NCI-H187 (cell line): ENCODE measurements around the gene TMEM185B.
A peak's percentile ranks its signal among the peaks of the same experiment; 100 is the strongest.
"Not testable (repeated sequence)": the region's sequence is repeated elsewhere in the genome, so short reads cannot be mapped to it uniquely, and the experiment has no call there.

Experiments
- DNase-seq, 2 experiments: peaks; one replicate each; lab custom pipeline; 2025; lab: John Stamatoyannopoulos, UW

Gene TMEM185B

DNA sequence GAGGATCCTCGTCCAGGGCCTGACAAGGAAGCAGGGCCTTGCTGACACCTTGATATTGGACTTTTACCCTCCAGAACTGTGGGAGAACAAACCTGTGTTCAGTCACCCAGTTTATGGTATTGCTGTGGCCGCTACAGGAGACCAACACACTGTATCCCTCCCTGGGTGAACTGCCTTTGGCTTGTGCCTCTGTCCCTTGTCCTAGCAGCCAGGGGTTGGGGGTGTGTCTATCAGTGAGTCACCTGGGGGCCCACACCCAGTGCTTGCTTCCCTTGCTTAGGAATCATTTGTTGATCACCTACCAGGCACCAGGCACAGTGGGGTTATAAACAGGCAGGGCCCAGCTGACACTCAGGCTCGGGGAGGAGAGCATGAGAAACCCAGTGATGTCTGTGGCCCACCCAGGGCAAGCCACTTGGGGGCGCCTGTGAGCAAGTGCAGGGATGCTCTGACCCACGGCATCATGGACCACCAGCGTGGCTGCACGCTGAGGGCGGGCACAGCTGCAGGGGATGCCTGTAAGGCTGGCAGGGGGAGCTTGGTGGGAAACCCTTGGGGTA, 17.1 kb downstream of the TMEM185B start:
- DNase-seq = no peak

DNA sequence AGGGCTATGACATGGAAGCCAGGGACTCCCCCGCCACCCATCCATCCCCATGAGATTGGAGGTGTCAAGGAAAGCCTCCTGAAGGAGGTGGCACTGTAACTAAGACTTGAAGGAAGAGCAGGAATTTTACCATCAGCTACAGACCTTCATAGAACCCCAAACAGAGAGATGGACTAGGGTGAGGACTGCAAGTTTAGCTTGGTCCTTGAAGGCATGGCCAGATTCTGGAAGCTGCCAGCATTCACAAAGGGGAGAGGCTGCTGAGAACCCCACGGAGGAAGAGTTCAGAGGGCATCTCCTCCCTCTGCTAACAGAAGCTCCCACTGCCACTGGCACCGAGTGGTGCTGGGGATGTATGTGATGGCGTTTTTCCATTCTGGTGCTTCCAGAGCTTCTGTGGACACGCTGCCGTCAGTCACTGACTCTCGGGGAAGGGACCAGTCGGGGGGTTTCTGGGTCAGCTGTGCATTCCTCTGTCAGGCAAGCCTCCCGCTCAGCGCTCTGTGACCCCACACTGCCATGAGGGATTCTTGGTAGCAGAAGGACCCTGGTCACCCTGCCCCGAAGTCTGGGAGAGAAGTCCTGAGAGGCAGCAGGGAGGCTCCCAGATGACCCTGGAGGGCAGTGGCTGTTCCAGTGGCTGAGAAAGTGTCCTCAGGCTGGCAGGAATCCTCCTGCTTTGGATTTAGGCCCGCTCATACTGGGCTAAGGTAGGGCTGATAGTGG, 18.1 kb downstream of the TMEM185B start:
- DNase-seq = no peak

DNA sequence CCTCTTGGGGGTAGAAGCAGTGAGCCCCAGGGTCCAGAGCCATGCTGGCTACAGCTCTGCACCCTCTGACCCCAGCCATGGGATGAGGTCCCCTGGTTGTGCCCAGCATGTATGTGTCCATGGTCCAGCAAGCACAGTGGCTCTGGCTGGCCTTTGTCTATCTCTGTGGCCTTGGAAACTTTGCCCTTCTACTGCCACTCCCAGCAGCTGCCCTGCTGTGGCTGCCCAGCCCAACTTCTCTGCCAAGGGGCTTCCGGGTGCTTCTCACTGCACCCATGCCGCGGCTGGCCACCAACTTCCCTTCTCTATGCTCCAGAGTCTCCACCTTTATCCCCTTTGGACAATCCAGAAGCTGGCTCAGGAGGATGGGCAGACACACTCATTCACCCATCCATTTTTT, 18.8 kb downstream of the TMEM185B start:
- no peak for DNase-seq

DNA sequence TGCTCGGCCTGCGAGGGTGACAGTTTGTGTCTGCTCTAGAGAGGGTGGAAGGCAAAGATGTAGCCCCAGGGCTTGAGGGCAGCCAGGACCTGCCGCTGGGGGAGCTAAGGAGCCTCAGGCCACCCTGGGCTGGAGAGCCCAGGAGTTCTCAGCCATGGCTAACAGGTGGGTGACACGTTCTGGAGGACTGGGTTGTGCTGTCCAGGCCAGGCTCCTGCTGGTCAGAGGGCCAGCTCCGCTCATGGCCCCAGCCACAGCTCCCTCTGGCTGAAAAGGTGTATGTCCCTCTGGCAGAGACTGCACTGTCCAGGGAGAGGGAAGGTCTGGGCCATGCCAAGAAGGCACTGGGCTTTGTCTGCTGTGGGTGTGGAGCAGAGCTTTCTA, 19.2 kb downstream of the TMEM185B start:
- no peak for DNase-seq

DNA sequence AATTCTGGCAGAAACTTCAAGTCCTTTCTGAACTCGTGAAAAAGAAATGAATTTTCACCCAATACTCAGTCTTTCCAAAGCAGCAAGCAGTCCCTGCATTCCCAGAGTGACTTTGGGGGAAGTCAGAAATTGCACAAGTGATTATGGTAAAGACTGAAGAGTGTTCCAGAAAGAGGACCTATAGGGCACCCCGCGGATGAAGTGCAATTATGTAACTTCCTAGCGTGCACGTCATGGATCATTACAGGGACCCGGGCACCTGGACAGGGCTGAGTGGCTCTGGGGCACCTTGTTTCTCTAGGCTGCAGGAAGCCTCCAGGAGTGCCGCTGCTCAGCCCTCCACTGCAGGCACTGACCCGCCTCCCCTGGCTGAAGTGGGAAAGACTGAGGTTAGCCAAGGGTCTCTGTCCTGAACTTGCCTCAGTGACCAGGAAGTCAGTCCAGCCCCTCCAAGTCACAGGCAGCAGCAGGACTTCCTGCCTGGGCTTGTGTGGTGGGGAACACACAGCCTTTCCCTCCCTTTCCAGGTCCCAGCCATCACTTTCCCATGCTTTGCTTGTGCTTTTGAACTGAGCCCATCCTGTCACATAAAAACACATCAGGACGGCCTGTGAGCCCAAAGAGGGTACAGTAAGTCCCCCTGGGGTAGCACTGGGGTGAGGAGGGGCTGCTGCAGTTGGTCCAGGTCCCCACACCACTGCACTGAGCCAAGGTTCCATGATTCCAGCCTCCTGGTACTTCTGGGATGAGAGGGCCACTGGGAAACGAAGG, 19.8 kb downstream of the TMEM185B start:
- DNase-seq = no peak

DNA sequence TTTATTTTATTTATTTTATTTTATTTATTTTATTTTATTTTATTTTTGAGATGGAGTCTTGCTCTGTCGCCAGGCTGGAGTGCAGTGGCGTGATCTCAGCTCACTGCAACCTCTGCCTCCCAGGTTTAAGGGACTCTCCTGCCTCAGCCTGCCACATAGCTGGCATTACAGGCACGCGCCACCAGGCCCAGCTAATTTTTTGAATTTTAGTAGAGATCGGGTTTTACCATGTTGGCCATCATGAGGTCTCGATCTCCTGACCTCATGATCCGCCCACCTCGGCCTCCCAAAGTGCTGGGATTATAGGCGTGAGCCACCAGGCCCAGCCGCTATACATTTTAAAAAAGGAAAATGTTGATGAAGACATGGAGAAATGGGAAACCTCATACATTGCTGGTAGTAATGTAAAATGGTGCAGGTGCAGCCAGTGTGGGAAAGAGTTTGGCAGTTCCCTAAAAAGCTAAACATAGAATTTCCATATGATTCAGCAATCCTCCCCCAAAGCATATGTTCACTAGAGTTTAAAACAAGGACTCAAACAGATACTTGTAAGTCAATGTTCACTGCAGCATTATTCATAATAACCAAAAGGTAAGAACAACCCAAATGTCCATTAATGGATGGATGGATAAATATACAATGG, 23.3 kb downstream of the TMEM185B start:
- DNase-seq = not testable (repeated sequence)

DNA sequence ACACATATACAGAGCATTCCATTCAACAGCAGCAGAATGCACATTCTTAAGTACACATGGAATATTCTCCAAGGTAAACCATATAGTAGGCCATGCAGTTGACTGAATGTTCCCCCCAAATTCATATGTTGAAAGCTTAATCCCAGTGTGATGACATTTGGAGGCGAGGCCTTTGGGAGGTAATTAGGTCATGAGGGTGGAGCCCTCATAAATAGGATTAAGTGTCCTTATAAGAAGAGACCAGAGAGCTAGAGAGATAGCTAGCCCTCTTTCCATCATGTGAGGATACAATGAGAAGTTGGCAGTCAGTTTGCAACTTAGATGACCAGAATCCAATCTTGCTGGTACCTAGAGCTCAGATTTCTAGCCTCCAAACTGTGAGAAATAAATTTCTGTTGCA, 27.6 kb downstream of the TMEM185B start:
- DNase-seq = no peak

DNA sequence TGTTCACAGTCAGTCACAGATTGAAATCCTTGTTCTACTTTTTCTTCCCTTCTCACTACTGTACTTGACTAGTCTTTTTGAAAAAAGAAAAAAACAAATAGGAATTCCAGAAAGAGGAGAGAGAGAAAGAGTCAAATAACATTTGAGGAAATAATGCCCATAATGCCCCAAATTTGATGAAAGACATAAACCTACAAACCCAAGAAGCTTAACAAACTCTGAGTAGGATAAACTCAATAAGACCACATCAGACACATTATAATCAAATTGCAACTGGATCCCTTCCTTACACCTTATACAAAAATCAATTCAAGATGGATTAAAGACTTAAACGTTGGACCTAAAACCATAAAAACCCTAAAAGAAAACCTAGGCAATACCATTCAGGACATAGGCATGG, 30.9 kb downstream of the TMEM185B start:
- DNase-seq = no peak

DNA sequence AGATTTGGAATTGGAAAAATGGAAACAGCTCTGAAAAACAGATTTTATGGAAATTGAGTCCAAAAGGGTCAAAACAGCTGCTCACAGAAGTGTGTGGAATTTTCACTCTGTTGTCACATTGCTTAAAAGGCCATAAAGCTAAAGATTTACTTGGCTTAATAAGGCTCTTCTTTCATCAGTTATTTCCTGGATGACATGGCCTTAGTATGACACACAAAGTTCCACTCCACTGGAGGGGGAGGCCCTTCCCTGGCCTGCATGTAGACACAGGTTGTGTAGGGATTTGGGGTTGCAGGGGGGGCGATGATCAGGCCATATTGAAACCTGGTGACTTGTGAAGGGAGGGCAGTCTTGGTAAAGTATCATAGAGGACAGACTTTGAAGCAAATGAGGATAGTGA, 34.0 kb downstream of the TMEM185B start:
- DNase-seq = no peak

DNA sequence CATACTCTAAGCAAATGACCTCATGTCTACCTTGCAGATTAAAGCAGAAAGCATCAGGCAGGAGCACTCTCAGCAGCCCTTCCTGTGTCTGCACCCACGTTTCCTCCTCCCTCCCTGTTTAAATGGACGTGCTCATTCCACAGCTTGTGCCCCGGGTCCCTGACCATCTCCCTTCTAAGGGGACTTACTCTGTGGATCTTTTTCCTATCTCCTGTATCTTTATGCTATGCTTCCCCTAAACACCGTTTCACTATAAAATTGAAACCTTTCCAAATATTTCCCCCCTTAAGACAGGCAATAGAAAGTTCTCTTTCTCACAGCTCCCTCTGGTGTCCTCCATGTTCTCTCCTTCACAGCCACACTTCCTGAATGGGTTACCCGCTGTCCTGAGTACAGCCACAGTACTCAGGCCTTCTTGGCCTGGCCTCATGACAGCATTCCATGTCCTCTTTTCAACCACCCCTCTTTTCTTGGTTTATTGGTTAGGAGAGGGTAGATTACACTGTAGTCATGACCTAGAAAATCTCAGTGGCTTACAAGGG, 41.1 kb downstream of the TMEM185B start:
- no peak for DNase-seq

DNA sequence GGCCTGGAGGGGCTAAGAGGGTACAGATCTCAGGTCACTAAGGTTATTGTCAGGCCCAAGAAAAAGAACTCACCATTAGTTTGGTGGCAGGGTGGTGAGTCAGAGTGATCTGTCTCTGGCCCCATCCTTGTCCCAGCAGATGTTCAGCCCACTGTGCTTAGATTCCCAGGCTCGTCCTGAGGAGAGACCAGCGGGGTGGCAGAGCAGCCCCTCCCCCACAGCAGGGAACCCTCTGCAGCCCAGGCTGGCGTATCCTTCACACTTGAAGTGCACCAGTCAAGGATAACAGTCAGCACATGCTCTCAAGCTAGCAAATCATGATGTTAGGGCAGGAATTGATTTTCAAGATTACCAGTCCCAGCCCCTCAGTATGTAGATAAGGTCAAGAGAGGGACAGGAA, 43.1 kb downstream of the TMEM185B start:
- DNase-seq = no peak

DNA sequence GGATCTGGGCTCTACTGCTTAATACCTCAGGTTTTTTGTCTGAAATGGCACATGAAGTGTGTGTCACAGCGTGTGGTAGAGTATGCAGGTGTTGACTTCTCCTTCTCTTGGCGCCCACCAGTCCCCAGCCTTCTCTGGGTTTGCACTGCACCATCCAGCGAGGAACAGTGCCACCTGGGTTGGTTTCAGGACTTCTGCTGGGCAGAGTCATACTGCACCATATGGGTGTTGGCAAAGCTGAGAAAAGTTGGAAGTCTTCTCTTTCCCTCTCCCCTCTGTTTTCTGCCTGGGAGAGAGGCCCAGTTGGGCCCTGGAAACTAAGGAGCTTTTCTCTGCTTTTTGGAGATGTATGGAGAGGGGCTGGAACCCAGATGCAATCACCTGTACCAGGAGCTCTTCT, 43.8 kb downstream of the TMEM185B start:
- no peak for DNase-seq

DNA sequence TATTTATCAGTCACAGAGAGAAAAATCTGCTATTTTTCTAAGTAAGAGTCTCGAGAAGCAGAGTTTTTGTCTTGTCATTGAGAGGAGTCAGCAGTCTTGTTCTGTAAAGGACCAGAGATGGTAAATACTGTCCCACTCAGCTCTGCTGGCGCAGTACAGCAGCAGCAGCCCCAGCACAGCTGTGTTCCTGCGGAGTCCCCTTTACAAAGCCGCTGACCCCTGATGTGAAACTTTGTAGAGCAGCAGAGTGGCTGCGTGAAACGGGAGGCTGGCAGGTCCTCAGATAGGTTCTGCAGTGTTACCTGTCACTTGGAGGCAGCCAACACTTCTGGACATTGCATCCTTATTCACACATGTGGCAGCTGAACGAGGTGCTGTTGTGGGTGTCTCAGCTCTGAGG, 45.2 kb downstream of the TMEM185B start:
- no peak for DNase-seq

DNA sequence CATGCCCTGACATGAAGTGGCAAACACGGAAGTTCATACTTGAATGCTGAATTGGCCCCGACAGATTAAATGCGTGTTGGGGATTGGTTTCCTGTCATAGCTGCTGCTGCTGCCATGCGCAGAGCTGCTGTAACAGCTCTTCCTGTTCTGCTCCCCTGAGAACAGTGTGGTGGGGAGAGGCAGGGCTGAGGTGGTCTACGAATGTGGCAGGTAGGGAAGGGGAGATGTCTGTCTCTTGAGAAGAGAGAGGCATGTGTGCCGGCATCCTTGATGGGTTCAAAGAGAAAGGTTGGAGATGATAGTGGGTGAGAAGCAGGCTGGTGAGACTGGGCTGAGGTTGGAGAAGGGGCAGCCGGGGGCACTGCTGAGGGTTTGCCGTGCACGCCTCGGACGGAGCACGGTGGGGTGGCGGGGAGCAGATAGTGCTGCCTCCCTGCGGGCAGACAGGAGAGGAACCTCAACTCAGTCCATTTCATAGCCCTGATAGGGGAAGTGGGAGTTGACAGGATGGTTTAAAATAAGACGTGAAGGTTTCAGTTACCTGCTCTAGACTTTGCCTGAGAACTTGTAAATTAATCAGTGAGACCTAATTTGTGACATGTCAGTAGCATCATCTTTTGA, 46.1 kb downstream of the TMEM185B start:
- no peak for DNase-seq

DNA sequence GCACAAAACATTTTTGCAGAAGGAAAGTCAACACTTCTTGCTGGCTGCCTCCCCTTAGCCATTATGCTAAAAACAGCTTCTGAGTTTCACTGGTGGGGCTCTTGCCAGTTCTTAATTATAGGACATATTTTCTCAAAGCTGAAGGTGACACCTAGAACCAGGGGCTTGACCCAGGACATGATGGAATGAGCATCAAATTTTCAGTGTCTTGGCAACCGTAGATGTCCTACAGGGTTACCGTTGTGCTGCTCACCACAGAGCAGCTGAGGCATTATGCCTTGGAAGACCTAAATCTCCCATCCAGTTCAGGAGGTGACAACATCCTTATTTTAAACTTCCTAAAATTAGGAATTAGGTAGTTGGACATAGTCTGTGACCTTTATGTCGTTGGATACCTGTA, 46.7 kb downstream of the TMEM185B start:
- no peak for DNase-seq

DNA sequence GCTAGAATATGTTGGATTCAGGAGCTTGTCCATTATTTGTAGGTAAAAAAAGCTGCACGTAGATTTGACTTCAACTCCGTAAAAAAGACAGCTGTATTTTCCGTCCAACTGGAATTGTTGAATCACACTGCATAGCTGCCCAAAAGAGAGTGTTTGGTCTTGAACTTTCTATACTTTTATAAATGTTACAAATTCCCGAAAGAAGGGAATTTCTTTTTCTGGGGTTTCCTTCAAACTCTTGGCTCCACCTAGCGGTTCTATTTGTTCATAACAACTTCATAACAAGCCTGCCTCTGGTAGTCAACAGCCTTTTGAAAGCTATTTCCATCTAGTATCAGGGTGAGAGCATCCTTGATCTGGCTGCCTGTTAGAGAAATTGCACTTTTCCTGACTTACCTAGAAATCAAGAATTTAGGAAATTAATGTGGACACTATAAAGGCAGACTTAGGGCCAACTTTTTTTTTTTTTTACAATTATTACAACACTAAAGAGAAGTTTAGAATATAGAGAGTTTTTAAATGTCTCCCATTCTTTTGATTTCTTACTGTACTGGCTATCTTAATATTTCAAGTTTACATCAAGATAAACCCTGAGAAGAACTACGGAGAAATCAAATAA, 48.1 kb downstream of the TMEM185B start:
- DNase-seq = peak in 1 of 2 experiments; percentile 10
